UCSD-AML1 (cell line): ENCODE data around the gene CKAP2.
A peak's percentile ranks its signal among the peaks of the same experiment; 100 is the strongest.
"Not testable (repeated sequence)": the region's sequence is repeated elsewhere in the genome, so short reads cannot be mapped to it uniquely, and the experiment has no call there.

Source experiments
- DNase-seq: peaks from one replicate; lab custom pipeline; 2025; ENCODE audit not compliant: unreplicated experiment; lab: John Stamatoyannopoulos, UW

Gene CKAP2, protein sequence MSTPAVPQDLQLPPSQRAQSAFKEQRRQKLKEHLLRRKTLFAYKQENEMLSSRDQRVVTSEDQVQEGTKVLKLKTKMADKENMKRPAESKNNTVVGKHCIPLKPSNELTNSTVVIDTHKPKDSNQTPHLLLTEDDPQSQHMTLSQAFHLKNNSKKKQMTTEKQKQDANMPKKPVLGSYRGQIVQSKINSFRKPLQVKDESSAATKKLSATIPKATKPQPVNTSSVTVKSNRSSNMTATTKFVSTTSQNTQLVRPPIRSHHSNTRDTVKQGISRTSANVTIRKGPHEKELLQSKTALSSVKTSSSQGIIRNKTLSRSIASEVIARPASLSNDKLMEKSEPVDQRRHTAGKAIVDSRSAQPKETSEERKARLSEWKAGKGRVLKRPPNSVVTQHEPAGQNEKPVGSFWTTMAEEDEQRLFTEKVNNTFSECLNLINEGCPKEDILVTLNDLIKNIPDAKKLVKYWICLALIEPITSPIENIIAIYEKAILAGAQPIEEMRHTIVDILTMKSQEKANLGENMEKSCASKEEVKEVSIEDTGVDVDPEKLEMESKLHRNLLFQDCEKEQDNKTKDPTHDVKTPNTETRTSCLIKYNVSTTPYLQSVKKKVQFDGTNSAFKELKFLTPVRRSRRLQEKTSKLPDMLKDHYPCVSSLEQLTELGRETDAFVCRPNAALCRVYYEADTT

DNA sequence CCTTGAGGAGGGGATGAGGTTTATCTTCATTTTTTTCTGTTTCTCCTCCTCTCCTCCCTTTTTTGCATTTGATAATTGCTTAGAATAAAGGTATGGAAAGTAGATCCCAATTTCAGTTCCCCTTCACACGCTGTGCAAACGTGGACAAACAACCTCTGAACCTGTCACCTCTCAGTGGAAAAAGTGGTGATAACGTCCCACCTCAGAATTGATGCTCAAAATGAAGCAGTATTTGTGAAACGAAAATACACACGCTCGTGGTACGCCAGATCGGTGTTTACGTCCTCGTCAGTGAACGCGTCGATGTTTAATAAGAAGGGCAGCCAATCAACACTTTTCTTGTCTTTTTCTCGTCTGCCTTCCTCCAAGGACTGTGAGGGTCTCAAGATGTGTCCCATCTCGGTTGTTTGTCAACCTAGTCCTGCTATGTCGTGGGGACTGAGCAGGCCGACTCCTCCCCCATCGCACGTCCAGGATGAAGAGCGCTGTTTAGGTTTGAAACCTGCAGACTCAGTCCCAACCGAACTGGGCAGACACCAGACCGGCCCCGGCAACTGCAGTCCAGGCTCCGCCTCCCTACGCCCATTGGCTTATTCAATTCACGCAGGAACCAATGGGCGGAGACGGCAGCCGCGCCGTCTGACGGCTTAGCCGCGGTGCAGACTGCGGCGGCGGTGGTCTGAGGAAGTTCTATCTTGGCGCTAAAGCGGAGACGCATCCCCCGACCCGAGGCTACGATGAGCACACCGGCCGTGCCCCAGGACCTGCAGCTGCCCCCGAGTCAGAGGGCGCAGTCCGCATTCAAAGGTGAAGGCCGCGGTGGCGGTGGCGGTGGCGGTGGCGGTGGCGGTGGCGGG, at the start of gene CKAP2:
Gene CKAP2 (plus strand): TSS at position 659 of the 857 bp plus-strand sequence. CDS start 79 bp downstream, at position 738.
- peak; percentile 94 for DNase-seq

DNA sequence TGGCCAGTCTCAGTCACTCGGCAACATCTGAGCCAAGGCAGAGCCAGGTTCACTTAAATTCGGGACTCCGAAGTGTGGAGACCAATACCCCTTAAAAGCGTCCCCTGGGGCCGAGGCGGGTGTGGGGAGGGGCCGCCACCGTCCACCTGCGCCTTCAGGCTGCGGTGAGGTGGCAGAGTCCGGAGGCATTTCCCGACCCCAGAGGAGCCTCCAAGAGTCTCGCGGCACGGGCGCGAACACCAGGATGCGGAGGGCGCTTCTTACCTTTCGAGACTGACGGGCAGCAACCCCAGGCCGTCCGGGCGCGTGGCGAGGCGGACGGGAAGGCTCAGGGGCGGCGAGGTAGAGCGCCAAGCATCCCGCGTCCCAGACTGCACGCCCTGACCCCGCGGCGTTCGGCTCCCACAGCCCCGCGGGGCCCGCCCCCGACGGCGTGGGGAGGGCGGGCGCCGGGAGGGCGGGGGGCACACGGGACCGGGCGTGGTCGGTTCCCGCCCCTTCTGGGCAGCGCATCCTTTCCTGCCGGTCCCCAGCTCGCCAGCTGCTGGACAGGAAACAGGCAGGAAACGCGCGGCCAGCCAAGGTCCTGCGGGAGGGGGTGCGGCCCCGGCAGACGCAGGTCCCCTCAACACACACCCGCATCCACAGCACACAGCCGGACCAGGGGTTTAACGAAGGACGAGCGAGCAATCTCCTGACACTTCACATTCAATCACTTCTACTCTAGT, 49.3 kb upstream of the CKAP2 start, which contains the start of gene THSD1:
Gene THSD1 (minus strand): TSS at position 406 of the 728 bp plus-strand sequence. CDS start 3,572 bp downstream, outside the sequence.
- DNase-seq = no peak

DNA sequence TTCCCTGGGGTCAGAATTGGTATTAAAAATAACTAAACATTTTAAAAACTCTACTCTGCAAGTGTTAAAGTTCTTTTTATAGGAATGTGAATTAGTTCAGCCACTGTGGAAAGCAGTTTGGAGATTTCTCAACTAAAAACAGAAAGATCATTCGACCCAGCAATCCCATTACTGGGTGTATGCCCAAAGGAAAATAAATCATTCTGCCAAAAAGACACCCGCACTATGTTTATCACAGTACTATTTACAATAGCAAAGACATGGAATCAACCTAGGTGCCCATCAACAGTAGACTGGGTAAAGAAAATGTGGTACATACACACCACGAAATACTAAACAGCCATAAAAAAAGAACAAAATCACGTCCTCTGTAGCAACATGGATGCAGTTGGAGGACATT, 48.6 kb upstream of the CKAP2 start:
- no peak for DNase-seq

DNA sequence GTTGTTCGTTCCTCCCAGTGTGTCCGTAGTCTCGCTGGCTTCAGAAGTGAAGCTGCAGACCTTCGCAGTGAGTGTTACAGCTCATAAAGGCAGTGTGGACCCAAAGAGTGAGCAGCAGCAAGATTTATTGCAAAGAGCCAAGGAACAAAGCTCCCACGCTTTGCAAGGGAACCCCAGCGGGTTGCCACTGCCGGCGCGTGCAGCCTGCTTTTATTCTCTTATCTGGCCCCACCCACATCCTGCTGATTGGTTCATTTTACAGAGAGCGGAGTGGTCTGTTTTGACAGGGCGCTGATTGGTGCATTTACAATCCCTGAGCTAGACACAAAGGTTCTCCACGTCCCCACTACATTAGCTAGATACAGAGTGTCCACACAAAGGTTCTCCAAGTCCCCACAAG, 47.8 kb upstream of the CKAP2 start:
- DNase-seq = not testable (repeated sequence)

DNA sequence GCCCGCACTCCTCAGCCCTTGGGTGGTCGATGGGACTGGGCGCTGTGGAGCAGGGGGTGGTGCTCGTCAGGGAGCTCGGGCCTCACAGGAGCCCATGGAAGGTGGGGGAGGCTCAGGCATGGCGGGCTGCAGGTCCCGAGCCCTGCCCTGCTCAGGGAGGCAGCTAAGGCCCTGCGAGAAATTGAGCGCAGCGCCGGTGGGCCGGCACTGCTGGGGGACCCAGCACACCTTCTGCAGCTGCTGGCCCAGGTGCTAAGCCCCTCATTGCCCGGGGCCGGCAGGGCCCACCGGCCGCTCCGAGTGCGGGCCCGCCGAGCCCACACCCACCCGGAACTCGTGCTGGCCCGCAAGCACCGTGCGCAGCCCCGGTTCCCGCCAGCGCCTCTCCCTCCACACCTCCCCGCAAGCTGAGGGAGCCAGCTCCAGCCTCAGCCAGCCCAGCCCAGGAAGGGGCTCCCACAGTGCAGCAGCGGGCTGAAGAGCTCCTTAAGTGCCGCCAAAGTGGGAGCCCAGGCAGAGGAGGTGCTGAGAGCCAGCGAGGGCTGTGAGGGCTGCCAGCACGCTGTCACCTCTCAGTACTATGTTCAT, 47.1 kb upstream of the CKAP2 start:
- not testable (repeated sequence) for DNase-seq

DNA sequence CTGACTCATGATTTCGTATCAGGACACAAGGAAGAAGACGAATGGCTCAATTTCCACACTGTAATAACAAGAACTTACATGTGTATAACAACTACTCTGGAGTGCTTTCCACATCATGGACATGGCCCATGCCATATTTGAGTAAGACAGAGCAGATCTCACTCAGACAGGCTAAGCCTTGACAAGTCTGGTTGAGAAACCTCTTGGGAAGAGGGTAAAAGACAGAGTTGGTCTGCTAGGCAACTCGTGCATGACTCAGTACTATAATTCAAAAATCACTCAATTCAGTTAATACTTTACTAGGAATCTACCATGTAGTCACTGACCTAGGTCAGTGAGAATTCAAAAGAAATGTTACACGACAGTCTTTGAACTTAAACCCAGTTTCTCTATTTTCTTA, 43.6 kb upstream of the CKAP2 start:
- DNase-seq = no peak

DNA sequence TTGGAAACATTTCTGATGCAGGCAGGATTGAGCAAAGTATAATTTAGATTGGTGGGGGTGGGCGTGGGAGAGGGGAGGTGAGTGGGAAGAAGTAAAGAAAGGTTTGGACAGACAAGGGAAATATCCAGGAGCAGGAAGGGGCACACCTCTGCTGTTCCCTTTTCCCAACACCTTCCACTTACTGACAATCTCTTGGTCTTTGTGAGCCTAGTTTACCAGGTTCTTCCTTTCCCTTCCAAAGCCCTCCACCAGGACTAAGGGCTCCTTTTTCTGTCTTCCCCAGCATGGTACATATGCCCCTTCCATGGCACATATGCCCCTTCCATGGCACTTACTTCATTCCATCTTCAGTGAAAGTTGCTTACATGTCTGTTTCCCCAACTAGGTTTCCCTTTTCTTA, 43.1 kb upstream of the CKAP2 start:
- no peak for DNase-seq

DNA sequence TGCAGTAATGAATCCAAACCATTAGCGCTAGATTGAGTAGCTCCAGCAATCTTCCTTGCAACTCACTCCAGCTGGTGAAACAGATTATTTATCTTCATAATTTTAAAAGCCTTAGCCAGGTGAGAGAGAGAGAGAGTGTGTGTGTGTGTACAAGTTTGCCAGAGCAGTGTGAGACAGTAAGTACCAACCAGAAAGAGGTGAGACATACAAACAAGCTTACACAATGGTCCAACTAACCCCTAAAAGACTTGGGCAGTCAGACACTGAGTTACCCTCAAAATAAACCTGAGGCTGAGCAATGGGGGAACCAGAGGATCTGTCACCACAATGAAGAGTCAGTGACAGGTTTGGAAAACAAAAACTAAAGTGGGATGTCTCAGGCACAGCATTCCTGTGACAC, 41.2 kb upstream of the CKAP2 start:
- DNase-seq = no peak

DNA sequence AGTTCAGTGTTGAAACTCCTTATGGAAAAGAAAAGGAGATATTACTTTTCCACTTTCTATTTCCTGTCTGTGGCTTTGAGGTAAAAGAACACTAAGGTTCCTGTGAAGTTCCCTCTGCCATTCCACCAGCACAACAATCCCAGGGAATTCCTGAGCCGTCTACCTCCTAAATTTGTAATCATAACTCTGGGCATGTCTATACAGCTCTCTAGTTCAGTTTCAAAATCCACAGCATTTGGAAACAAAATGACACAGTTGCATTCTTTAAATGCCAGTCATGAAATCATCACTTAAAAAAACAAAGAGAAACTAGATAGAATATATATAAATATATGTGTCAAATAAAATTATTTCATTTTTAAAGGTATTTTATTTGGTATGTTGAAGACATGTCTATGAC, 40.3 kb upstream of the CKAP2 start:
- no peak for DNase-seq

DNA sequence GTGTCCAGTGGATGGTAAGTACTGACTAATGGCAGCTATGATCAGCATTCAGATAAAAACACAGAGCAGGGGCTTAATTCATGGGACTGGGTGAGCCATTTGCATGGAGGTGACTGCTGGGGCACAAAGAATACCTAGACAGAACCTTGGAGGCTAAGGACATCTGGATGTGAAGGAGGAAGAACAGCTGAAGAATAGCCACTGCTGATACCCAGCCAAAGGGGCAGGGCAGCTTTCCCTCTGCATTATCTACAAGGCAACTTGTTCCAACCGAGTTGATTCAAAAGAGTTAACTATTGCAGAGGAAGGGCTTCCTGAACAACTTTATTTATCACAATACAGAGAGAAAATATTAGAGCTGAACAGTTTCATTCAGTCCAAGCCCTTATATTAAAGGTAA, 36.2 kb upstream of the CKAP2 start:
- DNase-seq = no peak

DNA sequence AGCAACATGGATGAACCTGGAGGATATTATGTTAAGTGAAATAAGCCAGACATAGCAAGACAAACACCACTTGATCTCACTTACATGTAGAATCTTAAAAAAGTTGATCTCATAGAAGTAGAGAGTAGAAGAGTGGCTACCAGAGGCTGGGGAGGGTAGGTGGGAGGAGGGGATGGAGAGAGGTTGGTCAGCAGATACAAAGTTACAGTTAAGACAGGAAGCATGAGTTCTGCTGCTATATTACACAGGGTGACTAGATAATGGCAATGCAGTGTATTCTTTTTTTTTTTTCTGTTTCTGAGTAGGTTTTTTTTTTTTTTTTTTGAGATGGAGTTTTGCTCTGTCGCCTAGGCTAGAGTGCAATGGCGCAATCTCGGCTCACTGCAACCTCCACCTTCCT, 34.1 kb upstream of the CKAP2 start:
- DNase-seq = no peak

DNA sequence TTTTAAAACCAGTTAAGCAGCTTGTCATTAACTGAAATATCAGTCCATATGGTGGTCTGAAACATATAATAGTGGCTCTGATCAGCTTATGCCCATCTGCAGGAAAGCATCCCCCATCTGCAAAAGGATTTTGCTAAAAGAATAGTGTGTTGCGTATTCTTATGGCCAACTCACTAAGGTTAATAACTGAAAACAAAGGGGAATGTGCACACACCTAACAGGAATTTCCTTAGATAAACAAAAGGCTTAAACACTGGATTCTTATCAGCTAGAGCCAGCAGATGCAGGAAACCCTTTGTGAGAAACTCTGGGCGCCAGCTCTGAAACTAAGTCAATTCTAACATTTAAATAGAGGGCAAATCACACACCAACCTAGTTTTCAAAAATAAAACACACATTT, 27.0 kb upstream of the CKAP2 start:
- no peak for DNase-seq

DNA sequence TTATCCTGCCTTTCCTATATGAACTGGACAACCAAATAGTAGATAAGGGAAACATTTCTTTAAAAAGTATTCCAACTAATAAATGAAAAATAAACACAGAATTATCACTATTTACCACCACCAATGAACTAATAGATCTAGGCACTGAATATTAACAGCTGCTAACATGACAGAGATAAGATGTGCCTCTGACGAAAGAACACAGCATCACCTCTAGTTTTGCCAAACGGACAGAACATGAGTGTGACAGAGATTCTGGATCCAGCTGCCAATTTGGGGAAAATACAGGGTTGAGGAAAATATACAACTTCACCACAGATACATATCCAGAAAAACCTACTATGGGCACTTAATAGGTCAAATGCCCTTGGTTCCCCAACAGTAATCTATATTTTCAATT, 22.8 kb upstream of the CKAP2 start:
- DNase-seq = no peak

DNA sequence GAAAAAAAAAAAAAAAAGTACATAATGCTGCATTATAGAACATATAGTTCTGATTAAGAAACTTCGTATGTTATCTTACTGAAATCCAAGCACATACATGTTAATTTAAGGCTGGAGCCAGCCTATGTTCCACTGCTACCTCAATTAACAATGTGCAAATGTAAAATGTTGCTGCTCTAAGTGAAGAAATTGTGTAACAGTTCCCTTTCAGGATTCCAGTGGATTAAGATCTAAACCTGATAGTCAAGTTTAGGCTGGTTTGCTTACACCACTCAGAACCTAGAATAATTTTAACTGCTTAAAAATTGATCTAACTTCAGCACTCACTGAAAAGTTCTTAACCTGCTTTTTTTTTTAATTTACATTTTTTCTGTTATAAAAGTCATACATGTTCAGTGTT, 9.0 kb upstream of the CKAP2 start:
- DNase-seq = no peak

DNA sequence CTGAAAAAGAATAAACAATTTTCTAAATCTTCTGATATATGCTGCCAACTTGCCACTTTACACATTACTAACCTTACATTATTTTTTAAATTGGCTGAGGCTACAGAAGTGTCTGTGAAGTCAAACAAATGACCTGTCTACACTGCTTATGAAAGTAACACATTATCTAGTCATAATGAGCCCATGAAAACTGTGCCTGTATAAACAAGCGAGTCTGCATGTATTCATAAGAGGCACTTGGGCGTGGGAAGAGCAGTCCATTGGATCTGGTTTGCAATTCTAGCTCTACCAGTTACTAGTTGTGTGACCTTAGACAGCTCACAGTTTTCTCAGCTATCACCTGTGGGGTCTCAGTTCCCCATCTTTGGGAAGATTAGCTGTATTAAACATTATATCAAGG, 7.9 kb upstream of the CKAP2 start:
- no peak for DNase-seq

DNA sequence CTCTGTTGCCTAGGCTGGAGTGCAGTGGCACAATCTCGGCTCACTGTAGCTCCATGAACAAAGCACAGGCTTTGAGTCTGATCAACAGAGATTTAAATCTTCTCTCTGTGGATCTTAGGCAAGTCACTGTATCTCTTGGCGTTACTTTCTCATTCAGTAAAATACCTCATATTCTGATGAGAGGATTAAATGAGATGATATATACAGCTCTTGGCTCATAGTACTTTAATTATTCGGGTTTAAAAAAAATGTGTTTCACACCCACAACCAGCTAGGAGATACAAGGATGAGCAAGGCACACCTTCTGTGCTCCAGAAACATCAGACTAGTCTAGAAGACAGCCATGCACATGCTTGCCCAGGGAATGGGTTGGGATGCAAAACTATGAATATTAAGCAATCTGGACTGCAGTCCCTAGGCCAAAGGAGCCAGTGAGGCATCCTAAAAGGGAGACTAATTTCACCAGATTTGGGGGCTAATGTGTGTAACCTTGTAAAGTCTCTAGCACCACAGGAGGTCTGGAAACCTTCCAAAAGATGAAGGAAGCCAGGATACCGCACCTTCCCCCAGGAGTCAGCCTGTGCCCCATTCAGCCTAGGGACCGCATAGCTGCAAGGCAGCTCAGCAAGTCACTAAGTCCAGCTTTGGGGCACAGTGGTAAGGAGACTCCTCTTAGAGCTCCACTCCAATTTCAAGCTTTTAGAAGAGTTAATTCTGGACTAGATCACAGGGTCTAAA, 7.3 kb upstream of the CKAP2 start:
- DNase-seq = no peak

DNA sequence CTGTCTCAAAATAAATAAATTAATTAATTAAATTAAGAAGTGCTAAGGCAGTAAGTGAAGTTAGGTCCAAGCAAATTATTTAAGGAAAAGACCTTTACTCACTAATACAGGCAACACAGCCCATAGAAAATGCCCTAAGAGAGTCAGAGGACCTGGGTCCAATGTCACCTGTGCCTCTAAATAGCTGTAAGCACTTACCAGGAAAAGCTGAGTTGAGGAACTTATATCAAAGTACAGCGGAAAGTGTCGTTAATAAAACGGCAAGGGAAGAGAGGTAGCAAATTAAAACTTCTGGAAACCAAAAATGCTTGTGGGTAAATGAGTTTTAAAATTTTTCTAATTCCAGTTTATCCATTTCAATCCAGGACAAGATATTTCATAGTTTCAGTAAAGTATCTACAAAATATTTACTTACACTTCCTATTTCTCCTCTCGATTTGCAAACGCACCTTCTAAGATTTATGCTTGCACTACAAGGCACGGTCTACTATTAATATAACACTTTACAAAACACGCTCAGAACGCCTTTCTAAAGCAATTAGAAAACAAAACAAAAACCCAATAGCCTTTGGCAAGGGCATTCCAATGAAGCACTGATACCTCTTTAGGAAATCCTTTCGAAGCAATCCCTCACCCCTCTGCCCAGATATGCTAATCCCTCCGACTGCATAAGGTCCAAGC, 5.8 kb upstream of the CKAP2 start:
- no peak for DNase-seq

DNA sequence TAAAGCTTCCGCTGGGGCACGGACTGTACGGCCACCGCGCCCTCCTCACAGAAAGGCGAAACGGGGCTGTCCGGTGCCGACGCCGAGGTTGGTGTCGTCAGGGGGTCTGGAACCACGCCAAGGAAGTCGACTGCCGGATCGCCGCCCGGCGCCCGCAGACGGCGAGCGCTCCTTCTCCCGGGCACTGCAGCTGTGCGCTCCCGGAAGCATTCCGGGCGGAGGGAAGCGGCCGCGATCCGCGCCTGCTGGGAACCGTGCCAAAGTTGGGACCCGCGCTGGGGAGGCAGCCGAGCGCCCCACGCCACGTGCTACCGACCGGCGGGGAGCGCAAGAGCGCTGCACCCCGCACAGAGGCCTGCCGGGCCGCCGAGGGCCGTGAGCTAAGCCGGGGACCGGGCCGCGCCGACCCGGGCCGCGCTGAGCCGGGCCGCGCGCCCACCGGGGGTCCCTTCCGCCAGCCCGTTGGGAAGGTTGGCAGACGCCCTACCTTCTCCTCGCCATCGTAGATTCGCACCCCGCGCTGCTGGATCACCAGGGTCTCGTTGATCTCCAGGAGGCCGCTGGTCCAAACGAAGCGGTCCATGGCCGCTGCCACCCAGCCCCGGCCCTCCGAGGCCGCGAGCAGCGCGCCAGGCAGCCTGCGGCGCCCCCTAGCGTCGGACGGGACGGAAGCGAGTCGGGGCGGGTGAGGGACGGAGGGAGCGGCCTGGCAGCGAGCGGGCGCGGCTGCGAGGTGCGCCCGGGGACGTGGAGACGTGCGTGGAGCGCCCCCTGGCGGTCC, 5.1 kb upstream of the CKAP2 start, which contains the start of gene VPS36:
Gene VPS36 (minus strand): TSS at position 623 of the 781 bp plus-strand sequence. CDS start 40 bp downstream, at position 583.
- peak; percentile 98 for DNase-seq
